GM23248 (cell line): ENCODE data around the gene C2orf81. TPM values are rescaled to one million over a fixed set of nuclear protein-coding genes. Genes with fewer than 3 reads are reported as not detected.
A peak's percentile ranks its signal among the peaks of the same experiment; 100 is the strongest.

Experiments used
- DNase-seq: peaks from one replicate; pipeline ENCODE4 v3.0.0-alpha.2; 2015
- H2AFZ ChIP-seq: fragments of 200-600 bp; sonication (generic); 2 replicates; pipeline ENCODE4 v1.6.1; 2016; ENCODE audit warnings: antibody characterized with exemption
- H3F3A ChIP-seq: fragments of 200-600 bp; sonication (generic); 2 replicates; pipeline ENCODE4 v1.6.1; 2016; ENCODE audit warnings: mild to moderate bottlenecking, antibody characterized with exemption, mixed run types; ENCODE audit not compliant: insufficient read depth
- H3K27ac ChIP-seq: fragments of 200-600 bp; sonication (generic); 2 replicates; pipeline ENCODE4 v1.5.1; 2016; ENCODE audit warnings: mild to moderate bottlenecking
- H3K27me3 ChIP-seq: fragments of 200-600 bp; sonication (generic); replicated peaks from 2 replicates; pipeline ENCODE4 v1.6.1; 2016; ENCODE audit warnings: mild to moderate bottlenecking; ENCODE audit not compliant: insufficient read depth
- H3K36me3 ChIP-seq: fragments of 200-600 bp; sonication (generic); 2 replicates; pipeline ENCODE4 v1.6.1; 2016; ENCODE audit warnings: low read depth, mild to moderate bottlenecking
- H3K4me1 ChIP-seq: fragments of 200-600 bp; sonication (generic); 2 replicates; pipeline ENCODE4 v1.6.1; 2016; ENCODE audit warnings: mild to moderate bottlenecking; ENCODE audit not compliant: insufficient read depth
- H3K4me2 ChIP-seq: fragments of 200-600 bp; sonication (generic); one replicate; pipeline ENCODE4 v1.6.1; 2016; ENCODE audit warnings: mild to moderate bottlenecking; ENCODE audit not compliant: unreplicated experiment
- H3K4me3 ChIP-seq: fragments of 200-600 bp; sonication (generic); 2 replicates; pipeline ENCODE4 v1.5.1; 2016; ENCODE audit warnings: mild to moderate bottlenecking
- H3K79me2 ChIP-seq: fragments of 200-600 bp; sonication (generic); 2 replicates; pipeline ENCODE4 v1.6.1; 2016; ENCODE audit warnings: mild to moderate bottlenecking; ENCODE audit not compliant: insufficient read depth
- H3K9ac ChIP-seq: fragments of 200-600 bp; sonication (generic); 2 replicates; pipeline ENCODE4 v1.6.1; 2016; ENCODE audit warnings: mild to moderate bottlenecking
- H3K9me2 ChIP-seq: fragments of 200-600 bp; sonication (generic); 2 replicates; pipeline ENCODE4 v1.6.1; 2016; ENCODE audit warnings: mixed run types, mild to moderate bottlenecking, moderate library complexity; ENCODE audit not compliant: insufficient read depth
- H3K9me3 ChIP-seq: fragments of 200-600 bp; sonication (generic); one replicate; pipeline ENCODE4 v1.6.1; 2017; ENCODE audit warnings: low read depth
- H4K20me1 ChIP-seq: fragments of 200-600 bp; sonication (generic); 2 replicates; pipeline ENCODE4 v1.6.0; 2016; ENCODE audit not compliant: insufficient read depth
- EZH2 ChIP-seq: fragments of 200-600 bp; sonication (generic); IDR thresholded peaks from 2 replicates; pipeline ENCODE4 v1.6.1; 2018; ENCODE audit warnings: antibody characterized with exemption, mild to moderate bottlenecking; ENCODE audit not compliant: insufficient read depth, poor library complexity, severe bottlenecking
- EZH2phosphoT487 ChIP-seq: fragments of 200-600 bp; sonication (generic); IDR thresholded peaks from 2 replicates; pipeline ENCODE4 v1.6.1; 2018; ENCODE audit warnings: antibody characterized with exemption, moderate library complexity, mild to moderate bottlenecking, low read depth; ENCODE audit not compliant: insufficient read depth
- WGBS, 2 experiments: methylation state at CpG; one replicate each; pipeline ENCODE4 v1.1.6; 2015 to 2017; ENCODE audit warnings: low lambda C conversion rate in 2 of 2, low coverage in 1 of 2; ENCODE audit errors: missing lambda C conversion rate in 2 of 2; 5-methylcytosine and 5-hydroxymethylcytosine counted together
- in situ Hi-C: fragments of 300-500 bp; cut with MboI; formaldehyde crosslinking; loops from 2 replicates; pipeline ENCODE4 v1.15.0; 2020
- polyA plus RNA-seq: library from polyadenylated mRNA; unstranded; fragments of >200 nt; fragmentation: Nextera tagmentation; extraction: Ambion mirVana; gene quantifications from 2 replicates; pipeline ENCODE4 v1.2.1, GENCODE V29; 2016
- total RNA-seq: library from RNA; depleted of rRNA; stranded (reverse); fragments of >200 nt; shearing (Covaris generic); gene quantifications from 2 replicates; pipeline ENCODE4 v1.2.3, GENCODE V29; 2014

The C2orf81 gene
- total and polyA plus RNA-seq, 2 experiments from 2014 or later: 3.5 to 6.0 TPM

GRCh38 chr2:74399785-74400184 lies 21.6 kb downstream of the C2orf81 start:
- Histone ChIP-seq H3F3A (no peaks in the 10 kb centered on the region), H3K9me3 (no peaks in the 10 kb centered on the region), H3K4me1 (no peaks in the 10 kb centered on the region), H2AFZ (peak overlapping the region; percentile 37), H3K79me2 (no peaks in the 10 kb centered on the region), H3K27me3 (no peaks in the 10 kb centered on the region), H3K4me2 (no peak overlapping the region), H4K20me1 (no peaks in the 10 kb centered on the region), H3K4me3 (no peak overlapping the region), H3K36me3 (no peaks in the 10 kb centered on the region), H3K9me2 (no peaks in the 10 kb centered on the region), H3K27ac (no peak overlapping the region), H3K9ac (no peak overlapping the region)
- no peak for TF ChIP-seq EZH2
- TF ChIP-seq EZH2phosphoT487: no peak
- in situ Hi-C loops: no loop called here
- peak; percentile 62 for DNase-seq

- Histone ChIP-seq H3K9me3 (no peaks in the 10 kb centered on the region), H2AFZ (no peak overlapping the region), H3K4me1 (0 out of 2 replicates have a peak, but pooled peaks cover 6% of the 10 kb centered on the region), H4K20me1 (no peaks in the 10 kb centered on the region), H3K27ac (no peak overlapping the region), H3K4me3 (no peak overlapping the region), H3K79me2 (peaks cover 6% of the 10 kb centered on the region), H3K4me2 (no peak overlapping the region), H3K9ac (no peak overlapping the region), H3F3A (no peaks in the 10 kb centered on the region), H3K27me3 (no peaks in the 10 kb centered on the region), H3K9me2 (no peaks in the 10 kb centered on the region), H3K36me3 (no peaks in the 10 kb centered on the region)
- no peak for DNase-seq
- TF ChIP-seq EZH2phosphoT487: no peak
- in situ Hi-C loops: no loop called here
- 66 to 69% methylated on average over 2 of the region's 2 CpGs for WGBS, 2 experiments
These were observed 25.3 kb downstream of the C2orf81 start for GRCh38 chr2:74396149-74396548.

GRCh38 chr2:74393525-74393924 lies 27.9 kb downstream of the C2orf81 start:
- Histone ChIP-seq H3K27me3 (no peaks in the 10 kb centered on the region), H3K4me3 (no peak overlapping the region), H2AFZ (no peak overlapping the region), H3K9ac (no peak overlapping the region), H3K9me2 (no peaks in the 10 kb centered on the region), H3K36me3 (no peaks in the 10 kb centered on the region), H3F3A (peaks cover 4% of the 10 kb centered on the region), H3K4me2 (no peak overlapping the region), H3K79me2 (peaks cover 32% of the 10 kb centered on the region), H3K9me3 (no peaks in the 10 kb centered on the region), H3K27ac (no peak overlapping the region), H3K4me1 (peaks cover 23% of the 10 kb centered on the region), H4K20me1 (no peaks in the 10 kb centered on the region)
- in situ Hi-C loops: no loop called here
- no peak for TF ChIP-seq EZH2
- TF ChIP-seq EZH2phosphoT487: no peak
- no peak for DNase-seq
- WGBS, 2 experiments: 95 to 100% methylated on average over 1 of the region's 1 CpG

DNA sequence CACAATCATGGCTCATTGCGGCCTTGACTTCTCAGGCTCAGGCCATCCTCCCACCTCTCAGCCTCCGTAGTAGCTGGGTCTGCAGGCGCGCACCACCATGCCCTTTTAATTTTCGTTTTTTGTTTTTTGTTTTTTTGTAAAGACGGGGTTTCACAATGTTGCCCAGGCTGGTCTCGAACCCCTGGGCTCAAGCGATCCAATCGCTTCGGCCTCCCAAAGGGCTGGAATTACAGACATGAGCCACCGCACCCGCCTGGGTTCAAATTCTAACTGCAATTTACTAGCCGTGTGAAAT lies 29.0 kb downstream of the C2orf81 start:
- H4K20me1 ChIP-seq: no peaks in the 10 kb centered on the region
- H3K27ac ChIP-seq: no peak overlapping the region
- peak overlapping the region; percentile 98 for H2AFZ ChIP-seq
- peak overlapping the region; percentile 94 for H3K4me2 ChIP-seq
- TF ChIP-seq EZH2 (no peak), EZH2phosphoT487 (no peak)
- in situ Hi-C loops: no loop called here
- H3K4me1 ChIP-seq: peaks cover 34% of the 10 kb centered on the region
- WGBS, 2 experiments: 48 to 50% methylated on average over 13 of the region's 13 CpGs
- no peaks in the 10 kb centered on the region for H3K9me3 ChIP-seq
- peak overlapping the region; percentile 89 for H3K4me3 ChIP-seq
- no peak for DNase-seq
- H3K9ac ChIP-seq: peak overlapping the region; percentile 88
- peaks cover 15% of the 10 kb centered on the region for H3F3A ChIP-seq
- no peaks in the 10 kb centered on the region for H3K9me2 ChIP-seq
- no peaks in the 10 kb centered on the region for H3K27me3 ChIP-seq
- peaks cover 42% of the 10 kb centered on the region for H3K79me2 ChIP-seq
- no peaks in the 10 kb centered on the region for H3K36me3 ChIP-seq

DNA sequence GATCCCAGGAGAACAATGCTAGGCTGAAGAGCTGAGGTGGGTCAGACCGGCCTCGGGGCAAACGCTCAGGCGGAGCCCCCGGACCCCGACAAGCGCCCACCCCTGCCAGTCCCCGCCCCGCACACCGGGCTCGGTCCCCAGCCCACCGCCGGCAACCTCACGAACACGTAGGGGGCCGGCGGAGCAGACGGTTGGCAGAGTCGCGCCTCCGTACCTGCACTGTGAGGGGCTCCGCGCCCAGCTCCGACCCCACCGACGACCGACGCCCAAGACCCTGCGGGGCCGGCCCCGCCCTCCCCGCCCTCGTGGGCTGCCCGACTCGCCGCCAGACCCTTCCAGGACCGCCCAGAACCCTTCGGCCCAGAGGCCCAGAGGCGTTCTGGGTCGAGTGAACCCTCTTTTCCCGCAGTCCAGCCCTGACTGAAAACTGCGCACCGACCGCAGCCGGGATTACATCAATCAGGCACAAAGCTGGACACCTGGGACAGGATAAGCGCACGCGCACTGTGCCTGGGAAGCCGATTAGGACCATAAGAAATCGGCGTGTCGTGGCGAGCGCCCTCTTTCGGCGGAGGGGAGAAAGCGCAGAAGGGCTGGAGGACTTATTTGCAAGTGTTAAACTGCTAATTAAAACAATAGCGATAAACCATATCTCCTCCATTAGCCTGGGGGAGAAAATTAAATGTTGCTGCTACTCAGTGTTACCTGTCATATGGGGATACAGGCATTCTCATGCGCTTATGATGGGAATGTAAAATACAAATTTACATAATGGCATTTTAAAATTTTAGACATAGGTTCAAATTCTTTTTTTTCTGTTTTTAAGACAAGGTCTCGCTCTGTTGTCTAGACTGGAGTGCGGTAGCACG lies 29.6 kb downstream of the C2orf81 start:
- peak overlapping the region; percentile 89 for H3K4me3 ChIP-seq
- peaks cover 19% of the 10 kb centered on the region for H3F3A ChIP-seq
- H3K27ac ChIP-seq: peak overlapping the region; percentile 75
- H3K27me3 ChIP-seq: no peaks in the 10 kb centered on the region
- H3K36me3 ChIP-seq: no peaks in the 10 kb centered on the region
- H2AFZ ChIP-seq: peak overlapping the region; percentile 98
- H3K4me2 ChIP-seq: peak overlapping the region; percentile 94
- DNase-seq: peak; percentile 92
- H3K79me2 ChIP-seq: peaks cover 47% of the 10 kb centered on the region
- TF ChIP-seq EZH2 (no peak), EZH2phosphoT487 (no peak)
- H3K9ac ChIP-seq: peak overlapping the region; percentile 88
- in situ Hi-C loops: no loop called here
- peaks cover 39% of the 10 kb centered on the region for H3K4me1 ChIP-seq
- no peaks in the 10 kb centered on the region for H3K9me3 ChIP-seq
- H3K9me2 ChIP-seq: no peaks in the 10 kb centered on the region
- WGBS, 2 experiments: 2 to 3% methylated on average over 36 to 61 of the region's 62 CpGs
- no peaks in the 10 kb centered on the region for H4K20me1 ChIP-seq
